ENCODE results near the gene LPP. TPM values are rescaled to one million over a fixed set of nuclear protein-coding genes. Genes with fewer than 3 reads are reported as not detected.

The LPP gene
- total RNA-seq, 4 donors from 2014 or later: 141 to 248 (median 185) TPM

DNA sequence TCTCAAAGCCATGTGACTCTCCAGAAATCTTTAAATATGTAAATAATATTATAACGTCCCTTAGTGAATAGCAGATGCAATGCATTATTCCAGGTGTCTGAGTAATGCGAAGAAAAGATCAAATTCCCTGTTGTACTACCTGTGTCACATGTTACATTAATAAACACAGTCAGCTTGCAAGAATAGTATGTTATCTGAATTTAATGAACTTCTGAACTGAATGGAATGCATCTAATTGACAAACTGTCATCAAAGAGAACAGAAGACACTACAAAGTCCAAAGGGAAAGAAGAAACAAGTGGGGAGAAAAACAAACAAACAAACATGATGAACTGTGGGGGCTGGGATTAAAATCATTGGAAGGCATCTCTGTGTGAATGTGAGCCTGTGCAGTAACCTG lies 508.8 kb downstream of the LPP start:
- TF ChIP-seq, protein P1, sequence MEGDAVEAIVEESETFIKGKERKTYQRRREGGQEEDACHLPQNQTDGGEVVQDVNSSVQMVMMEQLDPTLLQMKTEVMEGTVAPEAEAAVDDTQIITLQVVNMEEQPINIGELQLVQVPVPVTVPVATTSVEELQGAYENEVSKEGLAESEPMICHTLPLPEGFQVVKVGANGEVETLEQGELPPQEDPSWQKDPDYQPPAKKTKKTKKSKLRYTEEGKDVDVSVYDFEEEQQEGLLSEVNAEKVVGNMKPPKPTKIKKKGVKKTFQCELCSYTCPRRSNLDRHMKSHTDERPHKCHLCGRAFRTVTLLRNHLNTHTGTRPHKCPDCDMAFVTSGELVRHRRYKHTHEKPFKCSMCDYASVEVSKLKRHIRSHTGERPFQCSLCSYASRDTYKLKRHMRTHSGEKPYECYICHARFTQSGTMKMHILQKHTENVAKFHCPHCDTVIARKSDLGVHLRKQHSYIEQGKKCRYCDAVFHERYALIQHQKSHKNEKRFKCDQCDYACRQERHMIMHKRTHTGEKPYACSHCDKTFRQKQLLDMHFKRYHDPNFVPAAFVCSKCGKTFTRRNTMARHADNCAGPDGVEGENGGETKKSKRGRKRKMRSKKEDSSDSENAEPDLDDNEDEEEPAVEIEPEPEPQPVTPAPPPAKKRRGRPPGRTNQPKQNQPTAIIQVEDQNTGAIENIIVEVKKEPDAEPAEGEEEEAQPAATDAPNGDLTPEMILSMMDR (IDR thresholded peaks at IDR 0.05; ENCODE audit: low read depth): no peak

DNA sequence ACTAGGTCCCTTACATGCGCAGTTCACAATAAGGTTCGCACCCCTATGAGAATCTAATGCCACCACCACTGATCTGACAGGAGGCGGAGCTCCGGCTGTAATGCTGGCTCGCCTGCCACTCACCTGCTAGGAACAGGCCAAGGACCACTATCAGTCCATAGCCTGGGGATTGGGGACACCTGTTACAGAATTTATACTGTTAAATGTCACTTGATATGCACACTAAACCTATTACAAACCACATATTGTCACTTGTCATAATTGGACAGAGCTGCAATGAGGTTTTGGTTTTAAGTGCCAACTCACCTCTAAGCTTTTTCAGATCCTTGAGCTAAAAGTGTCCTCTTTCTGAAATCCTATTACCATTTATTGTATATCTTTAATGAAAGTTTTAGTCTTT lies 509.9 kb downstream of the LPP start:
- TF ChIP-seq, protein P1 (IDR thresholded peaks at IDR 0.05; ENCODE audit: low read depth): no peak

DNA sequence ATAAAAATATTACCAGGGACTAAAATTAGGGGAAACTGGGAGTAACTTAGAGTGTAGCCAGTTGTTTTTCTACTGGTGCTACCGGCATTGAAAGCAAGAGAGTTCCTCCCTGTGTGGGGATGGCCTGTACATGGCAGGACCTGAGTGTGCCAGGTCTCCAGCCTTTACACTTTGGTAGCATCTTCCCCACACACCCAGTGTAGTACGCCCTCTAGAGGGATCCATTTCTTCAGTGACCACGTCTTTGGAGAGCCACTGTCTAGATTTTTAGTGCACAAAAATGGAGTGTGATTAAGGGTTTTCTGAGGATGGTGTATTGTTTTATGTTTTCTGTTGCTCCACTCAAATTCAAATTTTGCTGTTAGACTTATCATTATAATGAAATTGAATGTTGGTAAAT lies 510.8 kb downstream of the LPP start:
- TF ChIP-seq, protein P1 (IDR thresholded peaks at IDR 0.05; ENCODE audit: low read depth): no peak

DNA sequence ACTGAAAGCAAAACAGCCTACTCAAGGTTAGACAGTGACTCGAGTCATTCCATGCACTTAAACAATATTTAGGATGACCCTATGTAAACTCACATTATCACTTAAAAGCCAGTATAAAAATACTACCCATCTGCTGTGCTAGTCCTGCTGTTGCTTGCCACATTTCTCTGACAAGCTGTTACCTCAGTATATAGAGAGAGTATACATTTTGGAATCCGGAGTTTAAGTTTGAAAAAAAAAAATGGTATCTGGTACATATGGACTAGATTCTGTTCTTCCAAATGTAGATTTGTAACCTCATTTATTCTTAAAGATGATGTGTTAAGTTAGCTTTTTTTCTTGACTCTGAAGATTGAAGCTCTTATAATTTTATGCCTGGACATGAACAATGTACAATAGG lies 514.0 kb downstream of the LPP start:
- TF ChIP-seq, protein P1 (IDR thresholded peaks at IDR 0.05; ENCODE audit: low read depth): no peak

DNA sequence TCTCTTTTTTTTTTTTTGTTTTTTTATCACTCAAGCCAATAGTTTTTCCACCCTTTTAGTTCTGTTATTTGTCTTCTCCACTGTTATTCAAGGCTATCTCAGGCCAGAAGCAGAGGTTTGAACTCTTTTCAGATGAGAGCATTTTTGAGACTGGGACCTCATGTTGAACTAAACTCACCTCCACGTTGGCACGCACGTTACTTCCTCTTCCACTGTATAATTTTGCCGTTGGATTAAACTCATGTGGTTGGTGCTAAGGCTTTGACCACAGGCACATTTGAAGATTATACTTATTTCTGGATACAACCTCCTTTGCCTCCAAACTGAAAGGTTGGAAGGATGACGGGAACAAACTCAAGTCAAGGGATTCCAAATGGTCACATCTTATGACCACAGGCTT lies 516.5 kb downstream of the LPP start:
- TF ChIP-seq, protein P1 (IDR thresholded peaks at IDR 0.05; ENCODE audit: low read depth): no peak

DNA sequence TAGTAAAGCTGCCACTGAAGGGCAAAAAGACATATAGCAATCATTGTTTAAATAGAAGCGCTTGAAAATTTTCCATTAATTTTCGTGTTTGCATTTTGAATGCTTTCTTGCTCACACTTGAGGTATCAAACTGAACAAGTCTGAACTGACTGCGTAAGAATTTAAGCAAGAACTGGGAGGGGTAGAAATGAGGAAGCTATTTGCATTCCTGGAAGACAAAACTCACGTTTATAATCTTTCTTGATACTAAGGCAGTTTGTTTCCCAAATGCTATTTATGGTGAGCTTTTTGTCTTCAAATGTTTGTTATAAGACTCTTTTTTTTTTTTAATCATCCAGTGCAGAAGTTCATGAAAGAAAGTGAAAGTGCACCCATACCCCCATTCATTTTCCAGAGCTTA lies 518.0 kb downstream of the LPP start:
- TF ChIP-seq, protein P1 (IDR thresholded peaks at IDR 0.05; ENCODE audit: low read depth): no peak

DNA sequence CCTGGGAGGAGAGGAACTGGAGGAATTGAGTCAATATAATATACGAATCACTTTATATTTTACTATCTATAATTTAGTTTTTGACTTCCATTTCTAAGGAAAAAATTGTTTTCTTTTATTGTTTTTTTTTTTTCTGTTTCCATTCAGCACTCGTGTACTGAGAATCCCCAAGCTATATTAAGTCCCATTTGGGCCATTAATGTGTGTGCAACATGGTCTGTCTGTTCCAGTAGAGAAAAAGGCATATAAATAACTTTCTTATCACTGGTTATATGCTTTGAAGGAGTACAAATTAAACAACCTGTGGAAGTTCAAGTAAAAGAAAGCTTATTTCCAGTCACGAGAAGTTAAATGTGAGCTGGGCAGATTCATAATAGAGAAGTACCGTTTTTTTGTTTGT lies 518.9 kb downstream of the LPP start:
- TF ChIP-seq, protein P1 (IDR thresholded peaks at IDR 0.05; ENCODE audit: low read depth): no peak
